GM21723 (cell line): Measurements from ENCODE around the gene BCAP31.
"Not testable (repeated sequence)": the region's sequence is repeated elsewhere in the genome, so short reads cannot be mapped to it uniquely, and the experiment has no call there.

Experiments used
- ATAC-seq: cut with Tn5 transposase; IDR thresholded peaks from one replicate; pipeline ENCODE4 v1.9.1; 2021; ENCODE audit warnings: mild to moderate bottlenecking, moderate library complexity; ENCODE audit not compliant: unreplicated experiment

The BCAP31 gene

GRCh38 chrX:153717445-153717844, 6.7 kb downstream of the BCAP31 start:
- ATAC-seq = no peak

DNA sequence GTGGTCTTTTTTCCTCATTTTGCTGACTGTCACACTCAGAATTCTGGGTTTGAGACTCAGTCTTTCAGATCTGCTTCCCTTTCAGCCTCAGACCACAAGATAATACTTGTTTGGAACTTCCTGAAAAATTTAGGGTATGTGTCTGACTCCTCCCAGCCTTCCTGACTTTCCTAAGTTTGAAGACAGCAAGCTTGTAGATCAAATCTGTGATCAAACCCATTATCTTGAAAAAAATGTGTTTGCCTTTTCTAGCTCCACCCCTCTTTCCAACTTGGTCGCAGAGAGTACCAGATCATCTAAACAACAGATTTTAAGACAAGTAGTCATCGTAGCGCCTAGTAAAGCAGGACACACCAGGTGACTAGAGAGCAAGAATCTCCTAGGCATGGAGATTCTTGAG, 9.9 kb downstream of the BCAP31 start:
- ATAC-seq = no peak

- no peak for ATAC-seq
Observed at GRCh38 chrX:153709726-153710674, 14.2 kb downstream of the BCAP31 start.

GRCh38 chrX:153708415-153708814, 15.8 kb downstream of the BCAP31 start:
- ATAC-seq = no peak

- no peak for ATAC-seq
Observed at GRCh38 chrX:153707406-153707805, 16.8 kb downstream of the BCAP31 start.

GRCh38 chrX:153706799-153707198, 17.4 kb downstream of the BCAP31 start:
- ATAC-seq = no peak

DNA sequence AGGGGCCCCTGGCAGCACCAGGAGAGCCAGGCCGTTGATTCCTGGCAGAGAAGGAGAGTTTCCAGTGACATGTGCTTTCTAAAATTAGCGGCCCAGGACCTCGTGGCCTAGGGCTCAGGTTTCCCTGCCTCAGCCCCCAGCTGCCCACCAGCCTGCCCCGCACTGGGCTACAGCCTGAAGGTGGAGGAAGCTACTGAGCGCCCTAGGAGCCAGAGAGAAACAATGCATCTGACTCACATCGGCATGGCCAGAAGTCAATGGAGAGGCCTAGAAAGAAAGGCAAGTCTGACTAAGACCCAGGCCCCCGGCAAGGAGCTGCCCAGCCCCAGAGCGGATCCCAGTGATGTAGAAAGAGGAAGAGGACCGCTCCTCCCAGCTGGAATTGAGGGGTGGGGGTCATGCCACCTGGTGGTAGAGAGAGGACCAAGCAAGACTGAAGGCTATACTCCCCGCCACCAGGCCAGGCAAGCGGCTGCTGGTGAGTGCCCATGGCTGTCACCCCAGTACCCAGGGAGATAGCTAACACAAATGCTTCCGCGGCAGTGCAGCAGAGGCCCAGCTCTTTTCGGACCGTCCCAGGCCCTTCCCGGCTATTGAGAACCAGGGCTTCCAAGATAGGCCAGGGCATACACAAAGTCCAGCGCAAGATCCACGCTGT, 18.7 kb downstream of the BCAP31 start:
- ATAC-seq = not testable (repeated sequence)

GRCh38 chrX:153704631-153705402, 19.4 kb downstream of the BCAP31 start:
- not testable (repeated sequence) for ATAC-seq

DNA sequence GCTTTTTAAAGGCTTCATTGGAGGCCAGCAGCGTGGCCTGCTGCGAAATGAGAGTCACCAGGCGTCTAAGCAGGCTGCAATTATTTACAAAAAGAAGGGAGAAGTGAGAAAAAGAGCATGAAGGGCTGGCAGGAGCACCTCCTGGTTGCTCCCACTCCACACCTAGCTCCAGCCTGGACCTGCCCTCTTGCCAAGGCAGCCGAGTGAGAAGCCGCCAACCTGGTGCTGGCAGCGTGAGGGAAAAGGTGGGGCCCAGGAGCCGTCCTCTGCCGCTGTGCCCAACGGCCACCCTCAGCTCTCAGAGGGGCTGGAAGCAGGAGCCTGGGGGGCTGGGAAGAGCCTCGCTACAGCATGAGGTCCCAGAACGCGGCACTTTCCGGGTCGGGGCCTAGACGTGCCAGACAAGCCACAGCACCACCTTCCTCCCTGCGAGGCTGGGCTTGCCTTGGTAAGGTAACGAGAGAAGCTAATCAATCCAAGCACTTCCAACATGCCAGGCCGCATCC, 20.1 kb downstream of the BCAP31 start:
- ATAC-seq = no peak

- ATAC-seq = no peak
Observed at GRCh38 chrX:153703036-153703370, 21.2 kb downstream of the BCAP31 start.

- no peak for ATAC-seq
Observed at GRCh38 chrX:153702336-153703035, 21.7 kb downstream of the BCAP31 start.

DNA sequence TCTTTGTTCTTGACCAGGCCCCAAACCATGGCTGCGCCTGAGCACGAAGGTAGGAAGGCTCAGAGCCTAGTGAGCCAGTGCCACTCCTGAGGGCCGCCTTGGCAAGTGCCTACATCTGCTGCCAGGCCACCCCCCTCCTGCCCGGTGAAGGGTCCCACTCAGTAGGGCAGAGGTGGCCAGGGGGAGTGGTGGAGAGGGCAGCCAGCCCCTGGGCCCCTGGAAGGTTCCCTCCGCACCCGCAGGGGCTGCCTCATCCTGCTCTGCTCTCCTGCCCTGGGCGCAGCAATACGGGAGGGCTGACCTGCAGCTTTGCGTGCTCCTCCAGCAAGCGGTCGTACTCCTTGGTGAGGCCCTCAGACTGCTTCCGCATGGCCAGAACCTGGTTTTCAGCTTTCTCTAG, 22.5 kb downstream of the BCAP31 start:
- ATAC-seq = no peak

GRCh38 chrX:153700967-153701366, 23.2 kb downstream of the BCAP31 start:
- ATAC-seq = no peak

GRCh38 chrX:153700376-153700945, 23.7 kb downstream of the BCAP31 start:
- no peak for ATAC-seq

DNA sequence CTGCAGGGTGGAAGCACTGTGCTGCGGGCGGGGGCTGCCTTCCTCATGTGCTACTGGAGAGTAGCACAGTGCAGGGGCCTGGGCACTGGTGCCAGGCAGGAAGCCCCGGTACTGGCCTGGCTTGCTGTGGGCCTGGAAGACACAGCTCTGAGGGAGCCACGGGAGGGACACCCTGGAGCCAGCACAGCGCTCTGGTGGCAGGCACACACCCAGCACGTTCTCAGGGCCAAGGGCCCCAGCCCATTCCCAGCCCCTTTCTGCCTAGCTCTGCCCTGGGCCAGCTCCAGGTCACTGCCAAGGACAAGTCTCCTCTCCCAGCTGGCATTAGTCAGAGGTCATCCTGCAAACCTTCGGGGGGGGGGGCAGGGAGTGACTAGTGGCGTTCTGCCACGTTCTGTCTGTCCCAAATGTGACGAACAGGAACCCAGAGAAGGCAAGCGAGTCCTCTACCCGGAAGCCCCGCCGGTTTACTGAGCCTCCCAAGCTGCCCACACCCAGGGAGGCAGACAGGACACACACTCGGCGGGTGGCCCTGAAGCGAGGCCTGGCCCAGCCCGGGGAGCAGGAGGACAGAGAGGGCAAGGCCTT, 24.3 kb downstream of the BCAP31 start:
- ATAC-seq = not testable (repeated sequence)

DNA sequence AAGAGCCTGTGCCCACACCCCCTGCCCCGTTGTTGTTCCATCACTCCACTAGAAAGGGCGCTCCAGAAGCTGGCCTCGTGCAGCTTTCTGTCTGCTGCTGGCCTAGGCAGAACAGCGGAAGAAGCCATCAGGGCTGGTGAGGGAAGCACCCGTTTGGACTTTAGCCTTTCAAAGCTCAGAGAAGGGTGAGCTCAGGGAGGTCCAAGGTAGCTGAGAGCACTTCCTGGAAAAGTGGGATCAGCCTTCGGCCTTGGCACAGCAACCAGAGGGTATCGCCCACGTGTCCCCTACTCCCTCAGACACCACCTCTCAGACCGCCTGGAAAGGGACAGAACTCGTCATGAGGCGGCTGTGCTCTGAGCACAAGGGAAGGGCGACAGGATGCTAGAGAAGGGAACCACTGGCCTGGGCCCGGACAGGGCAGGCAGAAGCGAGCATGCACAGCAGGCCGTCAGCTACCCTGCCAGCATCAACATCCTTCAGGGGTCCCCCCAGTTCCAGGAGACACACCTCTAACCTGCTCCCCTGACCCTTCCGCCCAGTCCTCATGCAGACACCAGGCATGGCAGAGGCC, 24.9 kb downstream of the BCAP31 start:
- ATAC-seq = not testable (repeated sequence)

DNA sequence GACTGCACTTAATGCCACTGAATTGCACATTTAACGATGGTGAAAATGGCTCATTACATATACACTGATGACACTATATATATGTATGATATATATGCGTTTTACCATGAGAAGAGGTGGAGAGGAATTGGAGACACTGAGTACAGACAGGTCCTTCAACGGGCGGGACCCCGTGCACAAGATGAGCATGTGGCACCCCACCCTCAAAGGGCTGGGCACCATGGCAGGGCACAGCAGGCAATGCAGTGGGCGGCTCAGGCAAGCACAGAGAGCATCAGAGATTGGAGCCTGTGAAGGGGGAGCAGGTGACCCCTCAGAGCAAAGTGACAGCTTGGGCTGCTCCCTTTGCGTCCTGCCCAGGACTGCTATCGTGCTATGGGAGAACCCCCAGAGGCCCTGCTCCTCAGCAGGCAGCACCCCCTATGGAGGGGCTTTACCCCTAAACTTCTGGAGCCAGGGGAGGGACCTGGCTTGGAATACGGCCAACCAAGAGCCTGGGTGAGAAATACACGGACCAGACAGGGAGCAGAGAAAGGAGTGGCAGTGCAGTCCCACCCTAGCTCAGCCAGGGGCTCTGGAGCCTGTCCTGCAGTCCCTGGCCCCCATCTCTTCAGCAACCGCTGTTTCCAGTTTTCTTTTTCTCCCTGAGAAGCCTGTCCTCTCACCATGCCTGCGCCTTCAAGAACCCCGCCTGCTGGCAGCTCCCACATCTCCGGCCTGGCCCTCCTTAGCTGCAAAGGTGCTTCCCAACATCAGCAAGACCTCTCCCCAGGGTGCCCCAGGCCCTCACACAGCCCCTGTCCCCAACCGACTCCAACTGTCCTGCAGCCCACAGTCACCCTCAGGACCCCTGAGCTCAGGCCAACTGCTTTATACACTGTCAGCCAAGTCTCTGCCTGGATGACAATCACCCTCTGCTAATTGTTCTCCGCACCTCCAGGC, 26.0 kb downstream of the BCAP31 start:
- no peak for ATAC-seq

GRCh38 chrX:153696986-153697722, 27.0 kb downstream of the BCAP31 start:
- not testable (repeated sequence) for ATAC-seq
